ENCODE measurements around the gene POU6F2. TPM values are rescaled to one million over a fixed set of nuclear protein-coding genes. Genes with fewer than 3 reads are reported as not detected.

Gene POU6F2
- total and polyA plus RNA-seq, 2 experiments from 2014 or later, result not detected

DNA sequence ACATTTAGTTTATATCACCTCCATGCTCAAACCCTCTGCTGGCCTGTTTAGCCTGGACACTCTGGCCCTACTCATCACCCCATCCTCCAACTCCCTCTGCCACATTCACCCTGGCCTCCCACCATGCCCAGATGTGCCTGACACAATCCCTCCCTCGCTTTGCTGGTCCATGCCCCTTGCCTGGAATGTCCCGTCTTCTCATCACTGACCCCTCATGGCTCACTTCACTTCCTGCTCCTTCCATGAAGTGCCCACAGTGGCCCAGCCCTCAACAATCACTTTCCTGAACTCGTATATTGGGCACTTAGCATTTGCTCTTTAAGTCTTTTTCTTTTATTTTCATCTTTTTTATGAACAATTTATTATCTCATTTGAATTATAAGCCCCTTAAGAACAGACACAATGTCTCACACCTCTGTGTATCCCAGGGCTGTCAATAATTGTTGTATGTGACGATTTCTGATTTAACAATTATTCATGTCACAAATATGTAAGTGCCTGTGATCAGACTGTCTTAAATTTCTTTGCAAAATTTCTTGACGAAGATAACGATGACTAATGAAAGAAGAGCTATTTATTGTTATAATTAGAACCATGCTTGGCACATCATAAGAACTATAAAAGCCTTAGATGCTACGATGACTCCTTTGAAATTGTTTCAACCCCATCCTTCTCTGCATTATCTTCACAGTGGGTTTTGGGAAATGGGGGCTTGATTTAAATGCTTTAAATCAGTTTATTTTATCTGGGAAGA is 378.6 kb downstream of the POU6F2 start:
- Histone ChIP-seq H3K79me2 (ENCODE audit: insufficient read depth) (no peaks in the 10 kb centered on the region), H3K4me2 (ENCODE audit: unreplicated experiment) (no peak overlapping the region), H3K36me3 (ENCODE audit: low read depth) (no peaks in the 10 kb centered on the region), H3K4me1 (ENCODE audit: insufficient read depth) (peaks cover 10% of the 10 kb centered on the region; the same call in 1 of the 2 replicates), H4K20me1 (ENCODE audit: insufficient read depth) (no peaks in the 10 kb centered on the region), H3K9ac (no peak overlapping the region), H3K4me3 (no peak overlapping the region), H3F3A (ENCODE audit: insufficient read depth) (0 out of 2 replicates have a peak, but pooled peaks cover 3% of the 10 kb centered on the region), H3K9me3 (ENCODE audit: low read depth) (no peaks in the 10 kb centered on the region), H3K27ac (no peak overlapping the region), H3K27me3 (replicated peaks; ENCODE audit: insufficient read depth) (peaks cover 10% of the 10 kb centered on the region; the same call in 1 of the 2 replicates), H2AFZ (no peak overlapping the region), H3K9me2 (ENCODE audit: insufficient read depth) (no peaks in the 10 kb centered on the region)
- in situ Hi-C loops (cut with MboI), result no loop called here
- 17 to 21% methylated on average over 7 of the region's 7 CpGs for WGBS, 2 experiments (ENCODE audit: low coverage in 1 of 2, low lambda C conversion rate in 2 of 2, missing lambda C conversion rate in 2 of 2)
- TF ChIP-seq EZH2phosphoT487 (IDR thresholded peaks at IDR 0.05; ENCODE audit: insufficient read depth, low read depth) (no peak), EZH2 (IDR thresholded peaks at IDR 0.05; ENCODE audit: insufficient read depth, poor library complexity, severe bottlenecking) (no peak)
- DNase-seq, result peak; percentile 58

DNA sequence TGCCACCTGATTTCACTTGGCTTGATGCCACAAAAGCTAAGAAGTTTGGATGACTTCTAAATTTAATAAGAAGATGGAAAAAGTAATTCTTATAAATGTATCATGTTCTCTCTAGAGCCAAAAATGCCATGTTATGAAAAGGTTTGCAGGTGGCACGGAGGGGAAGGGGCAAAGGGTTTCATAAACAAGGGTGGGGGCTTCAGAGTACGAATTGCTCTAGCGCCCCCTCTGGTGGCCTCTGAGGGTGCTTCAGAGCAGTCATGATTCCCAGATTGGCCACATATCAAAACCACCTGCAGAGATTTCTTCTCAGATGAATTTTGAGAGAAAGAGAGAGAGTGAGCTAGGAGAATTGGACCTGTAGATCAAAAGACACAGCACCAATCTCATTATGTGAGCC is 379.9 kb downstream of the POU6F2 start:
- H3K4me3 ChIP-seq, result no peak overlapping the region
- H3K27ac ChIP-seq, result no peak overlapping the region
- H3K4me1 ChIP-seq (ENCODE audit: insufficient read depth), result peaks cover 10% of the 10 kb centered on the region; the same call in 1 of the 2 replicates
- peaks cover 10% of the 10 kb centered on the region; the same call in 1 of the 2 replicates for H3K27me3 ChIP-seq (replicated peaks; ENCODE audit: insufficient read depth)
- no peaks in the 10 kb centered on the region for H3K36me3 ChIP-seq (ENCODE audit: low read depth)
- WGBS, 2 experiments (ENCODE audit: low coverage in 1 of 2, low lambda C conversion rate in 2 of 2, missing lambda C conversion rate in 2 of 2), result 28 to 32% methylated on average over 3 of the region's 3 CpGs
- no peak overlapping the region for H2AFZ ChIP-seq
- 0 out of 2 replicates have a peak, but pooled peaks cover 3% of the 10 kb centered on the region for H3F3A ChIP-seq (ENCODE audit: insufficient read depth)
- TF ChIP-seq EZH2 (IDR thresholded peaks at IDR 0.05; ENCODE audit: insufficient read depth, poor library complexity, severe bottlenecking), result no peak
- TF ChIP-seq EZH2phosphoT487 (IDR thresholded peaks at IDR 0.05; ENCODE audit: insufficient read depth, low read depth), result no peak
- H4K20me1 ChIP-seq (ENCODE audit: insufficient read depth), result no peaks in the 10 kb centered on the region
- no peak overlapping the region for H3K9ac ChIP-seq
- H3K9me2 ChIP-seq (ENCODE audit: insufficient read depth), result no peaks in the 10 kb centered on the region
- in situ Hi-C loops (cut with MboI), result no loop called here
- no peaks in the 10 kb centered on the region for H3K9me3 ChIP-seq (ENCODE audit: low read depth)
- H3K79me2 ChIP-seq (ENCODE audit: insufficient read depth), result no peaks in the 10 kb centered on the region
- H3K4me2 ChIP-seq (ENCODE audit: unreplicated experiment), result no peak overlapping the region
- no peak for DNase-seq

DNA sequence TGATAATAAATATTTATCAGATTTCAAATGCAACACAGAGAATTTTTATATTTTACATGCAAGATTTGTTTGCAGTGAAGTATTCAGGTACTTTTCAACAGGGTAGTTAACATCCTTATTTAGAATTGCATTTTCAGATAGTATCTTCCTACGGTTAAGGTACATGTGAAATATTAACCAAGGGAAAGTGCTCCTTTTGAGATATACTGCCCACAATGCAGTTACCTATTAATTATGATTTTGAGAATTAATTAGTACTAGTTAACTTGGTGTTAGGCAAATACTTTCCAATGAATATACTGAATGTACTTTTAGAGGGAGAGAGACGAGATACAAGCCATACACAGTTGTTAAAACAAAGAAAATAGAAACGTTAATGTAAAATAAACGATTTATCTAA is 382.3 kb downstream of the POU6F2 start:
- Histone ChIP-seq H3K9ac (no peak overlapping the region), H3K4me3 (no peak overlapping the region), H3K4me1 (ENCODE audit: insufficient read depth) (0 out of 2 replicates have a peak, but pooled peaks cover 3% of the 10 kb centered on the region), H3K36me3 (ENCODE audit: low read depth) (no peaks in the 10 kb centered on the region), H3K27ac (no peak overlapping the region), H3K9me3 (ENCODE audit: low read depth) (no peaks in the 10 kb centered on the region), H2AFZ (no peak overlapping the region), H3K79me2 (ENCODE audit: insufficient read depth) (no peaks in the 10 kb centered on the region), H3K9me2 (ENCODE audit: insufficient read depth) (no peaks in the 10 kb centered on the region), H3K4me2 (ENCODE audit: unreplicated experiment) (no peak overlapping the region), H4K20me1 (ENCODE audit: insufficient read depth) (no peaks in the 10 kb centered on the region), H3F3A (ENCODE audit: insufficient read depth) (no peaks in the 10 kb centered on the region), H3K27me3 (replicated peaks; ENCODE audit: insufficient read depth) (peaks cover 10% of the 10 kb centered on the region; the same call in 1 of the 2 replicates)
- in situ Hi-C loops (cut with MboI), result no loop called here
- WGBS, 2 experiments (ENCODE audit: low coverage in 1 of 2, low lambda C conversion rate in 2 of 2, missing lambda C conversion rate in 2 of 2), result 61 to 65% methylated on average over 4 of the region's 4 CpGs
- no peak for DNase-seq
- no peak for TF ChIP-seq EZH2 (IDR thresholded peaks at IDR 0.05; ENCODE audit: insufficient read depth, poor library complexity, severe bottlenecking)
- TF ChIP-seq EZH2phosphoT487 (IDR thresholded peaks at IDR 0.05; ENCODE audit: insufficient read depth, low read depth), result no peak

DNA sequence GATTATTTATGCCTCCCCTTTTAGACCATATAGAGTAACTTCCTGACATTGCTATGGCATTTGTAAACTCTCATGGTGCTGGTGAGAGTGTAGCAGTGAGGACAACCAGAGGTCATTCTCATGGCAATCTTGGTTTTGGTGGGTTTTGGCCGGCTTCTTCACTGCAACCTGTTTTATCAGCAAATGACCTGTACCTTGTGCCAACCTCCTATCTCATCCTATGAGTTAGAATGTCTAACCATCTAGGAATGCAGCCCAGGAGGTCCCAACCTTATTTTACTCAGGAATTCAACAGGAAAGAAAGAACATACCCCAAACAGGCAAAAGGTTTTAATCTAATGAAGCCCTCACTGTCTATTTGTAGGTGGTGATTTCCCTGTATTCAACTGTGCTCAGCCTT is 383.1 kb downstream of the POU6F2 start:
- Histone ChIP-seq H3K36me3 (ENCODE audit: low read depth) (no peaks in the 10 kb centered on the region), H3K9me2 (ENCODE audit: insufficient read depth) (no peaks in the 10 kb centered on the region), H3K9me3 (ENCODE audit: low read depth) (no peaks in the 10 kb centered on the region), H3K9ac (no peak overlapping the region), H3K27ac (no peak overlapping the region), H3K79me2 (ENCODE audit: insufficient read depth) (no peaks in the 10 kb centered on the region), H3K4me2 (ENCODE audit: unreplicated experiment) (no peak overlapping the region), H4K20me1 (ENCODE audit: insufficient read depth) (no peaks in the 10 kb centered on the region), H3K27me3 (replicated peaks; ENCODE audit: insufficient read depth) (peaks cover 10% of the 10 kb centered on the region), H3F3A (ENCODE audit: insufficient read depth) (no peaks in the 10 kb centered on the region), H2AFZ (no peak overlapping the region), H3K4me1 (ENCODE audit: insufficient read depth) (0 out of 2 replicates have a peak, but pooled peaks cover 3% of the 10 kb centered on the region), H3K4me3 (no peak overlapping the region)
- WGBS, 2 experiments (ENCODE audit: low coverage in 1 of 2, low lambda C conversion rate in 2 of 2, missing lambda C conversion rate in 2 of 2), result 64 to 67% methylated on average over 1 of the region's 1 CpG
- no peak for DNase-seq
- in situ Hi-C loops (cut with MboI), result no loop called here
- TF ChIP-seq EZH2 (IDR thresholded peaks at IDR 0.05; ENCODE audit: insufficient read depth, poor library complexity, severe bottlenecking), result no peak
- TF ChIP-seq EZH2phosphoT487 (IDR thresholded peaks at IDR 0.05; ENCODE audit: insufficient read depth, low read depth), result no peak
